Bronchial epithelial cell (primary cell): ENCODE data around the gene GSTT4. TPM values are rescaled to one million over a fixed set of nuclear protein-coding genes. Genes with fewer than 3 reads are reported as not detected.
"Not testable (repeated sequence)": the region's sequence is repeated elsewhere in the genome, so short reads cannot be mapped to it uniquely, and the experiment has no call there.

Experiments
- DNase-seq: peaks from one replicate; pipeline ENCODE4 v3.0.0-alpha.2; 2010; ENCODE audit warnings: low read depth
- FAIRE-seq: peaks from 2 replicates; lab custom pipeline; 2011; peaks lifted over from hg19 to GRCh38; lab: Jason Lieb, UNC
- H3K27me3 ChIP-seq: 2 replicates; pipeline ENCODE4 v1.5.1; 2011; ENCODE audit warnings: low read length; ENCODE audit not compliant: control insufficient read depth, insufficient read depth
- H3K36me3 ChIP-seq: 2 replicates; pipeline ENCODE4 v1.5.1; 2011; ENCODE audit warnings: low read length; ENCODE audit not compliant: control insufficient read depth, insufficient read depth
- H3K4me3 ChIP-seq: 2 replicates; pipeline ENCODE4 v1.5.1; 2011; ENCODE audit warnings: mild to moderate bottlenecking, low read depth, low read length, control low read depth
- total RNA-seq: library from RNA; depleted of rRNA; stranded (reverse); fragments of >200 nt; gene quantifications from 2 replicates; pipeline ENCODE4 v1.2.1, GENCODE V29; 2014
- TF ChIP-seq, protein P1 (sequence below): IDR thresholded peaks from 2 replicates; pipeline ENCODE4 v1.5.1; 2011; ENCODE audit warnings: mild to moderate bottlenecking, moderate library complexity, low read length, control low read depth, inconsistent platforms; ENCODE audit not compliant: insufficient read depth, severe bottlenecking

The GSTT4 gene
- total RNA-seq, 1 donor from 2014 or later = not detected

DNA sequence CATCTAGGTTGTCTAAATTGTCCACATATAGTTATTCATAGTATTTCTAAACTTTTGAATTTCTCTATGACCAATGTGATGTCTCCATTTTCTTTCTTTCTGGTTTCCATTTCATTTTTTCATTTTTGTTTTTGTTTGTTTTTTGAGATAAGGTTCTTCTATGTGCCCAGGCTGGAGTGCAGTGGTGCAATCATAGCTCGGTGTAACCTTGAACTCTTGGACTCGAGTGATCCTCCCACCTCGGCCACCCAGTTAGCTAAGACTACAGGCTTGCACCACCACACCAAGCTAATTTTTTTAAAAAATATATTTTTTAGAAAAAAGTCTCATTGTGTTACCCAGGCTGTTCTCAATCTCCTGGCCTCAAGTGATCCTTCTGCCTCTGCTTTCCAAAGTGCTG lies 8.2 kb downstream of the GSTT4 start:
- Histone ChIP-seq H3K27me3 (no peaks in the 10 kb centered on the region), H3K36me3 (no peaks in the 10 kb centered on the region), H3K4me3 (no peak overlapping the region)
- no peak for DNase-seq
- no peak for FAIRE-seq
- TF ChIP-seq, protein P1, sequence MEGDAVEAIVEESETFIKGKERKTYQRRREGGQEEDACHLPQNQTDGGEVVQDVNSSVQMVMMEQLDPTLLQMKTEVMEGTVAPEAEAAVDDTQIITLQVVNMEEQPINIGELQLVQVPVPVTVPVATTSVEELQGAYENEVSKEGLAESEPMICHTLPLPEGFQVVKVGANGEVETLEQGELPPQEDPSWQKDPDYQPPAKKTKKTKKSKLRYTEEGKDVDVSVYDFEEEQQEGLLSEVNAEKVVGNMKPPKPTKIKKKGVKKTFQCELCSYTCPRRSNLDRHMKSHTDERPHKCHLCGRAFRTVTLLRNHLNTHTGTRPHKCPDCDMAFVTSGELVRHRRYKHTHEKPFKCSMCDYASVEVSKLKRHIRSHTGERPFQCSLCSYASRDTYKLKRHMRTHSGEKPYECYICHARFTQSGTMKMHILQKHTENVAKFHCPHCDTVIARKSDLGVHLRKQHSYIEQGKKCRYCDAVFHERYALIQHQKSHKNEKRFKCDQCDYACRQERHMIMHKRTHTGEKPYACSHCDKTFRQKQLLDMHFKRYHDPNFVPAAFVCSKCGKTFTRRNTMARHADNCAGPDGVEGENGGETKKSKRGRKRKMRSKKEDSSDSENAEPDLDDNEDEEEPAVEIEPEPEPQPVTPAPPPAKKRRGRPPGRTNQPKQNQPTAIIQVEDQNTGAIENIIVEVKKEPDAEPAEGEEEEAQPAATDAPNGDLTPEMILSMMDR = no peak

DNA sequence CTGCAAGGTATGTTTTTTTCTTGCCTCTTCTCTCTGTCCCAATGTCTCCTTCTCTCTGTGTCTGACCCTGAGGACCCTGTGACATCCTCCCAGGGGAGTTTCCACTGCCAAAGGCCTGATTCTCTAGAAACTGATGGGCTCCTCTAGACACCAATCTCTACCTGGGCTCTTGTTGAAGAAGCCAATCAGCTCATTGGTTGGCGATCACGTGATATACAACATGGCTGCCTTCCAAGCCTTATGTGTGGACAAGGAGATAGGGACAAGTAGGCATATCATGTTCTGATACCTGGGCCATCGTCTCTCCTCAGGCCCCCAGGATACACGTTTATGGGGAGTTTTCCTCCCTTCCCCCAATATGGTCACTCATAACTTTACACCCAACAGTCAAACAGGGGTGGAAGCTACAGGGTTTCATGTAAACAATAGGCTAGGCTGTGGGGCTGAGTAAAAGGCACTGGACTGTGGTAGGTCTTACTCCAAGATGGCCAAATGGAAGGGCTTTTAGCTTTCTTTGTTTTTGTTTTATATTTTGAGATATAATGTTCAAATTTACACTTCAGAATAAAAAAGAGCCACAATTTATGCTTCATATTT lies 11.6 kb downstream of the GSTT4 start:
- H3K27me3 ChIP-seq, H3K4me3 ChIP-seq, H3K36me3 ChIP-seq, DNase-seq: not testable (repeated sequence)
- peak; percentile 36 for FAIRE-seq

DNA sequence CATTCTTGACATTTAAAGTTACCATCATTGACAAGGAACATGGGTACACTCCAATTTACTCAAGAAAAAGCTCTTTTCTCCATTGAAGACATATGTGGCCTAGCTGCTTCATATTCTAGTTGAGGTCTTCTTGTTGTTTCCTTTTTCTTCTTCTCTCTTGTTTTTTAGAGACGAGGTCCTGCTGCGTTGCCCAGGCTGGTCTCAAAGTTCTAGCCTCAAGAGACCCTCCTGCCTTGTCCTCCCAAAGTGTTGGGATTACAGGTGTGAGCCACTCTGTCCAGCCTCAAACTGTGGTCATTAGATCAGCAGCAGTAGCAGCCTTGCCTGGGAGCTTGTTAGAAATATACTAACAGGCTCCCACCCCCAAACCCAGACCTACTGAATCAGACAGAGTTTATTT lies 12.2 kb downstream of the GSTT4 start:
- DNase-seq, H3K27me3 ChIP-seq, H3K4me3 ChIP-seq, FAIRE-seq, H3K36me3 ChIP-seq: not testable (repeated sequence)

DNA sequence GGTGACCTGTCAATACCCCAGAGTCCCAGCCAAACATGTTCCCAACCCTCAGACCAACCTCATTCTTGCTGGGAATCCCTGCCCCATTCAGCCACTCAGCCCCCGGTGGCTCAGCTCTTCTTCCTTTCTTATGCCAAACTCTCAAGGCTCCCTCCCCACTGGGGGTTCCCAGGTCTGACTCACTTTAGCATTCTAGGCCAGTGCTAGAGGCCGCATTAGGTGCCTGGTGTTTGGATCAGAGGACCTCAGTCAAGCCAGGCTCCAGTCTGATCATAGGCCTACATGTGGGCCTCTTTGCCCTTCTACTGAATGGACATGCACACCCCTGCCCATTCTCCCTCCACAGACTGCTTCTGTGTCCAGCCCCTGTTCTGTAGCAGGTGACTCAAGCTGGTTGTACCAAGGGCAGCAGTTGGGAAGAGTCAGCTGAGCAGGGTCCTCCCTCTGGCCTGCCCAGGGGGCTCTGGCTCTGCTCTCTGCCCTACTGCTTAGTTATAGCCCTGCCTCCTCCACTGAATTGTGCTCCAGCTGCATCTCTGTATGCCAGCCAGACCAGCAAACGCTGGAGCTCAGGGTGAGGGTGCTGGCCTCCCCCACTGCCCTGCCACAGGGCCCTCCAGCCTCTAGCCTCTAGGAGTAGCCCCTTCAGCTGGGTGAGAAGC lies 15.5 kb downstream of the GSTT4 start:
- not testable (repeated sequence) for DNase-seq, H3K36me3 ChIP-seq, H3K4me3 ChIP-seq, FAIRE-seq, H3K27me3 ChIP-seq

DNA sequence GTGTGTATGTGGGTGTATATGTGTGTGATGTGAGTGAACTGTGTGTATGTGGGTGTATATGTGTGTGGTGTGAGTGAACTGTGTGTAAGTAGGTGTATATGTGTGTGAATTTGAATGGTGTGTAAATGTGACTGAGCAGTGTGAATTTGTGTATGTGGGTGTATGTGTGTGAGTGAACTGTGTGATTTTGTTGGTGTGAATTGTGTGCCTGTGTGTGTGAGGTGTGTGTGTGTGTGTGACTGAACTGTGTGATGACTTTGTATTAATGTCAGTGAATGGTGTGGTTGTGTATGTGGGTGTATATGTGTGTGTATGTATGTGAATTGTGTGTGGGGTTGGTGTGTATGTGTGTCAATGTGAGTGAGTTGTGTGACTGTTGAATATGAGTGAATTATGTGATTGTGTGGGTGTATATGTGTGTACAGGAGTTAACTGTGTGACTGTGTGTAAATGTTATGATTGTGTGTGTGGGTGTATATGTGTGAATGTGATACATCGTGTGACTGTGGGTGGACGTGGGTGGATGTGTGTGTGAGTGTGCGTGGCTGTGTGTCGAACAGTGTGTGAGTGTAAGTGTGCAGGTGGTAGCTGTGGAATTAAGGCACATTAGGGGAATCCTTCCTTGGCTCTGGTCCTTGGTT lies 18.6 kb downstream of the GSTT4 start:
- not testable (repeated sequence) for H3K27me3 ChIP-seq, DNase-seq, H3K4me3 ChIP-seq, H3K36me3 ChIP-seq
- peak; percentile 86 for FAIRE-seq

DNA sequence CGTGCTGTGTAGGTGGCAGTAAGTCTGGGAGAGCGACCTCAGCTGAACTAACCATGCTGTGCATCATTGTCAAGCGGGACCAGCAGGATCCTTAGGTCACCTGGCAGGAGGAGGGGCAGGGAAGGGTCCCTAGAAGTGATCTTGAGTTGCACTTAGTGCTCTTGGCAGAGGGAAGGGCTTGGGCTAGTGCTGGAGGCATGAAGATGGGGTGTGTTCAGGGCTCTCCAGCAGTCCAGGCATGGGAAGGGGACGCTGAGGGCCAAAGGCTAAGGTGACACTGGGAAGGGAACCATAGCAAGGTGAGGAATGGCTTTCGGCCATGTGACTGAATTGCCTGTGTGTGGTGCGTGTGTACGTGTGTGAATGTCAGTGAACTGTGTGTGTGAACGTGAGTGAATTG lies 19.2 kb downstream of the GSTT4 start:
- H3K36me3 ChIP-seq, FAIRE-seq, DNase-seq: not testable (repeated sequence)

DNA sequence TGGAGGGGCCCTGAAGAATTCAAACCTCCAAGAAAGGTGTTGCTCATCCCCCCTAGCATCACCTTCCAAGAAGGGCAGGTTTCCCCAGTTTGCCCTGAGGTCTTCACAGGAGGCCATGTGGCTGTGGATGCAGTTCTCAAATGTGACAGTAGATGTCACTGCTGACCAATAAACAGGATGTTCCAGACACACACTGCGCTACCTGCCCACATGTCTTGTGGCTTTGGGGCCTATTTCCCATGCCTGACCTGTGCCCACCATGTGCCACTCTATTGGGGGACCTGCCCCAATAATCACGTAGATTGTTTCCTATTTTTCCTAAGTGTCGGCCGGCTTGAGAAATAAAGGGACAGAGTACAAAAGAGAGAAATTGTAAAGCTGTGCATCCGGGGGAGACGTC lies 20.8 kb downstream of the GSTT4 start:
- peak; percentile 12 for DNase-seq
- no peak overlapping the region for H3K4me3 ChIP-seq
- H3K36me3 ChIP-seq = no peaks in the 10 kb centered on the region
- TF ChIP-seq, protein P1 = peak; percentile 46
- no peaks in the 10 kb centered on the region for H3K27me3 ChIP-seq
- FAIRE-seq = no peak

More for the DNA sequence above, 19.2 kb downstream of the GSTT4 start:
- H3K4me3 ChIP-seq, H3K27me3 ChIP-seq: not testable (repeated sequence)

DNA sequence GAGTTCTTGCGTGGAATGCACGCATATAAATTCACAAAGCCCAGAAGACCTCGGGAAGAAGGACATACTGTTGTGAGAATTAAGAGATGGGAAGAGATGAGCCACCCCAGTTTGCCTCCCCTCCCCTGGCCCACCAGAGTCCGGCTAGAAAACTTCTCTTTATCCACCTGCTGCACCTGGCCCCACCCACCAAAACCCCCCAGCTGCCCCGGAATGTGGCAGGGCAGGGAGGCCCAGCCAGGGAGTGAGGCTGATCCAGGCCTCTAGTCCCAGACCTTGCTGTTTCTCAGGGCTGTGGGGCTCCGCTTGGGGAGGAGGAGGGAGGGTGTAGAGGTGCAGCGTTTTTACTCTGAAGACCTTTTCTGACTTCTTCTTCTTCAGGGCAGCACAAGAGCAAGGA lies 24.7 kb downstream of the GSTT4 start:
- H3K27me3 ChIP-seq, FAIRE-seq, DNase-seq, H3K4me3 ChIP-seq, H3K36me3 ChIP-seq: not testable (repeated sequence)

DNA sequence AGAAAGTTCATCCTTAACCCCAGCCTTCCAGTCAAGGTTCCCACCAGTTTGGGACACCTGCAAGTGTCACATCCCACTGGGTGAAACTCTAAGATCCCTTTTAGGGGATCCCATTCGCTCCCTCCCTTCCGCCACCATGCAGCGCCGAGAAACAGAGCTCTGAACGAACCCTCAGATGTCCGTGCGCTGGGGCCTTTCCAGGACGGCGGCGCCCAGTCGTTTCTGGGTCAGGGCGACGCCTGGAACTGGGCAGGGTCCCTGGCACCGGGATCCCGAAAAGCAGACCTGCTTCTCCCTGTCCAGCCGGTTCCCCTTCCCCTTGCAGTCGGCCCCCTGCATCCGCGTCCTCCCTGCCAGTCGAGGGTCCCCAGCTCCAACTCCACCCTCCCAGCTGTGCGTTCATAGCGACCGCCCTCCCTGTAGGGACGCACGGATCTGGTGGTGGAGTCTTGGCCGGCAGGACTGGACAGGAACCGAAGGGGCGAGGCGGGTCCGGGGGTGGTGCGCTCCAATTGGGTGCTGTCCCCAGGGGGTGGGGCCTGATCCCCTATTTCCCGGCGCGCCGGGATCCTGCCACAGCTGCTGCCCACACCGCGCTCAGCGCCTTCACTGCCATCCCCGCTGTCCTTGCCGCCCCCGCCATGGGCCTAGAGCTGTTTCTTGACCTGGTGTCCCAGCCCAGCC lies 25.6 kb downstream of the GSTT4 start, which contains the start of gene GSTT2:
TSS of gene GSTT2 (plus strand) at position 578 of the 684 bp plus-strand sequence.
- H3K36me3 ChIP-seq, H3K4me3 ChIP-seq, DNase-seq, H3K27me3 ChIP-seq, FAIRE-seq: not testable (repeated sequence)

DNA sequence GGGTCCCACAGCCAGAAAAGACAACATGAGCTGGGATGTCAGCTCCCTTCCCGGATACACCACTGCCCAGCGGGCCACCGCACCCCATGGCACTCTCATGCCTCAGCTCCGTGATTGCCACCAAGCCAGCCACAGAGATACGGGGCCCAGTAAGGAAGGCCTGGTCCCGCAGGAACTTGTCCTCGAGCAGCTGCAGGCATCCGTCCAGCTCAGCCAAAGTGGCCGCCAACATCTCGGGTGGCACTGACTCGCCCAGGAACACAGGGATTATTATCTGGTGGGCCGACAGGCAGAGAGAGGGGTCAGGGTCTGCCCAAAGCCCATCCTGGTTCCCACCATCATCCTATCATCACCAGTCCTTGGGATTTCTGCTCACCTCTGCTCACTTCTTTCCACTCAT lies 27.9 kb downstream of the GSTT4 start:
- not testable (repeated sequence) for FAIRE-seq, H3K27me3 ChIP-seq, H3K4me3 ChIP-seq, H3K36me3 ChIP-seq, DNase-seq

DNA sequence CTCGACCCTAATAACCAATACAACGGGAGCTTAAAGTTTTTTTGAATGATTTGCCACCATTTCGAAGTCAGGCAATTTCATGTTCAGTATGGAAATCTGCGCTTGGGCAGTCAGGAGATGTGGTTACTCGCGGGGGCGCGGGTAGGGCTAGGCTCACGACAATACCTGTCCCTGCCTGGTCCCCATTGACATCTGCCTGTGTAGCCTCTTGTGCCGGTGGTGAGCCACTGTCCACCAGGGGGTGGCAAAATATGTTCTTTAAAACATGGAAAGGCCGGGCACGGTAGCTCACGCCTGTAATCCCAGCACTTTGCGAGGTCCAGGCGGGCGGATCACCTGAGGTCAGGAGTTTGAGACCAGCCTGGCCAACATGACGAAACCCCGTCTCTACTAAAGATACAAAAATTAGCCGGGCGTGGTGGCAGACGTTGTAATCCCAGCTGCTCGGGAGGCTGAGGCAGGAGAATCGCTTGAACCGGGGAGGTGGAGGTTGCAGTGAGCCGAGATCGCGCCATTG lies 30.4 kb downstream of the GSTT4 start:
- H3K27me3 ChIP-seq, FAIRE-seq, H3K36me3 ChIP-seq, DNase-seq, H3K4me3 ChIP-seq: not testable (repeated sequence)
